RWPE2 (cell line): ENCODE results near the gene TBL1X.

ENCODE experiments used
- ATAC-seq: fragments of 200-7000 bp; cut with Tn5 transposase; 3 replicates; pipeline ENCODE4 v1.9.1; 2021; ENCODE audit warnings: low read depth
- DNase-seq: peaks from one replicate; pipeline ENCODE4 v3.0.0-alpha.2; 2020; ENCODE audit warnings: low spot score
- H3K27ac ChIP-seq: fragments of 450-650 bp; 2 replicates; pipeline ENCODE4 v1.5.1; 2017; ENCODE audit warnings: mild to moderate bottlenecking; ENCODE audit not compliant: poor library complexity, severe bottlenecking
- H3K27me3 ChIP-seq: fragments of 250-450 bp; sonication (Bioruptor Pico); 2 replicates; pipeline ENCODE4 v1.5.1; 2021; ENCODE audit warnings: mild to moderate bottlenecking, moderate library complexity; ENCODE audit not compliant: insufficient read depth, poor library complexity, severe bottlenecking
- H3K36me3 ChIP-seq: fragments of 250-450 bp; sonication (Bioruptor Pico); 2 replicates; pipeline ENCODE4 v1.5.1; 2020; ENCODE audit warnings: low read depth, mild to moderate bottlenecking, moderate library complexity
- H3K4me1 ChIP-seq: fragments of 250-450 bp; sonication (Bioruptor Pico); 2 replicates; pipeline ENCODE4 v1.5.1; 2021; ENCODE audit warnings: mild to moderate bottlenecking, moderate library complexity; ENCODE audit not compliant: insufficient read depth, poor library complexity, severe bottlenecking
- H3K4me3 ChIP-seq: fragments of 250-450 bp; sonication (Bioruptor Pico); 2 replicates; pipeline ENCODE4 v1.5.1; 2021; ENCODE audit warnings: mild to moderate bottlenecking, moderate library complexity; ENCODE audit not compliant: severe bottlenecking
- H3K9me3 ChIP-seq: fragments of 250-450 bp; sonication (Bioruptor Pico); 2 replicates; pipeline ENCODE4 v1.5.1; 2021; ENCODE audit warnings: mild to moderate bottlenecking, moderate library complexity; ENCODE audit not compliant: severe bottlenecking
- TF ChIP-seq, protein P1 (sequence below): fragments of 450-650 bp; IDR thresholded peaks from one replicate; pipeline ENCODE4 v1.5.1; 2017; ENCODE audit warnings: mild to moderate bottlenecking, moderate library complexity; ENCODE audit not compliant: poor library complexity, severe bottlenecking

Gene TBL1X

DNA sequence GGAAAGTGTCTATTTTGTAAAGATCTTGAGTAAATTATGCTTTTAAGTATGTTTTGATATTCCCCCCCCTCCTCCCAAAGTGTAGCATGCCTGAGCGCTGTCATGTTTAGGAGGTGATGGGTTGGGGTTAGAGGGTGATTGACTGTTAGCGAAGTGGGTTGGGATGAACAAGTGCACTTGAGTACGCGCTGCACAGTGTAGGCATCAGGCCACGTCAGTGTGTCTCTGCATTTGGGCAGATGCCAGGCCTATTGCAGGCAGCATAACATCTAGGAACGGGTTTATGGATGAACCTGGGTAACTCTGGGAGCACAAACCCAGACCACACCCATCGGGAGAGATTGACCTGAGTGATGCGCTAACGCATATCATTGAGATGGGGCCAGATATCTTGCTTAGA lies 111.2 kb downstream of the TBL1X start:
- Histone ChIP-seq H3K4me1 (no peaks in the 10 kb centered on the region), H3K9me3 (no peaks in the 10 kb centered on the region), H3K27me3 (no peaks in the 10 kb centered on the region), H3K27ac (no peak overlapping the region), H3K4me3 (no peak overlapping the region), H3K36me3 (no peaks in the 10 kb centered on the region)
- ATAC-seq, result no peak
- TF ChIP-seq, protein P1, sequence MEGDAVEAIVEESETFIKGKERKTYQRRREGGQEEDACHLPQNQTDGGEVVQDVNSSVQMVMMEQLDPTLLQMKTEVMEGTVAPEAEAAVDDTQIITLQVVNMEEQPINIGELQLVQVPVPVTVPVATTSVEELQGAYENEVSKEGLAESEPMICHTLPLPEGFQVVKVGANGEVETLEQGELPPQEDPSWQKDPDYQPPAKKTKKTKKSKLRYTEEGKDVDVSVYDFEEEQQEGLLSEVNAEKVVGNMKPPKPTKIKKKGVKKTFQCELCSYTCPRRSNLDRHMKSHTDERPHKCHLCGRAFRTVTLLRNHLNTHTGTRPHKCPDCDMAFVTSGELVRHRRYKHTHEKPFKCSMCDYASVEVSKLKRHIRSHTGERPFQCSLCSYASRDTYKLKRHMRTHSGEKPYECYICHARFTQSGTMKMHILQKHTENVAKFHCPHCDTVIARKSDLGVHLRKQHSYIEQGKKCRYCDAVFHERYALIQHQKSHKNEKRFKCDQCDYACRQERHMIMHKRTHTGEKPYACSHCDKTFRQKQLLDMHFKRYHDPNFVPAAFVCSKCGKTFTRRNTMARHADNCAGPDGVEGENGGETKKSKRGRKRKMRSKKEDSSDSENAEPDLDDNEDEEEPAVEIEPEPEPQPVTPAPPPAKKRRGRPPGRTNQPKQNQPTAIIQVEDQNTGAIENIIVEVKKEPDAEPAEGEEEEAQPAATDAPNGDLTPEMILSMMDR, result no peak
- no peak for DNase-seq

DNA sequence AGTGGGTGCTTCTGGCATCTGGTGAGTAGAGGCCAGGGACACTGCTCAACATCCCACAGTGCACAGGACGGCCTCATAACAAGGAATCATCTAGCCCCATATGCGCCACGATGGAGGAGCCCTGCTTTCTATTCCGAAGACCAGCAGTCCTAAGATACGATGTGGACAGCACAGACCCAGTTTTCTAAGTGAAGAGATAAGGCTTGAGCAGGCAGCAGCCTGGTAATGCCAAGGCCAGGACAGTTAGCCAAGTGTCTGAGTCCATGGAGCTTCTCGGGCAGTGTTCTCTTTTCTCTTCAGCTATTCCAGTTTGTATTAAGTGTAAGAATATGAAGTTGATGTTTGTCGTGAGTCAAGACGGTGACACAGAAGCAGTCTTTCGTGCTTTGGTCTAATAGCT lies 112.7 kb downstream of the TBL1X start:
- no peak for DNase-seq
- H3K4me1 ChIP-seq, result no peaks in the 10 kb centered on the region
- no peak overlapping the region for H3K27ac ChIP-seq
- no peaks in the 10 kb centered on the region for H3K9me3 ChIP-seq
- H3K27me3 ChIP-seq, result no peaks in the 10 kb centered on the region
- no peaks in the 10 kb centered on the region for H3K36me3 ChIP-seq
- no peak overlapping the region for H3K4me3 ChIP-seq
- ATAC-seq, result no peak
- TF ChIP-seq, protein P1, result no peak

DNA sequence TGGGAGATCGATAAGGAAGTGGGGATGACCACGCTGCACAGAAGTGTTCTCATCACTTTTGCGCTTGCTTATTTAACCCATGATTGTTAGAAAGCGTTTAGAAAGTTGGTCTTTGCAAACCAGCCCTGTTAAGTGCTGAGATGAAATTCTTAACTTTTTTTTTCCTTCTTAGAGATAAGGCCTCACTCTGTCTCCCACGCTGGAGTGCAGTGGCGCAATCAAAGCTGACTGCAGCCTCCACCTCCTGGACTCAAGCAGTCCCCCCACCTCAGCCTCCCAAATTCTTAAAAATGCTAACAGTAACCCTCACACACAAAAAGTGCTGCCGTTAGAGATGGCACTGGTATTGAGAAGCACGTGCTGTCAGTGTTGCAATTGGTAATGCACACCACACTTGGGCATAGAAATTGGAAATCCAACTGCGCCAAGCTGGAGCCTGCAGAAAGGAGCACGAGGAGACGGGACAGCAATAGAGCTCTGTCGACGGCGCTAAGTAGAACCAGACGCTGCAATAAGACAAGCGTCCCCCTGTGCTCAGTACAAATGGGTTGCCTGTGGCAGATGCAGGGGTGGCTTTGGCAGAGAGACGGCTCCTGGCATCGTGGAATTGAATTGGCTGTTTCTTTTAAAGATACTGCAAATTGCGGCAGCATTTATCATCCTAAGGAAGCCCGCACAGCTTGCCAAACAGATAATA lies 113.4 kb downstream of the TBL1X start:
- Histone ChIP-seq H3K27me3 (no peaks in the 10 kb centered on the region), H3K27ac (no peak overlapping the region), H3K4me1 (no peaks in the 10 kb centered on the region), H3K9me3 (no peaks in the 10 kb centered on the region), H3K4me3 (no peak overlapping the region), H3K36me3 (no peaks in the 10 kb centered on the region)
- DNase-seq, result no peak
- TF ChIP-seq, protein P1, result no peak
- ATAC-seq, result no peak

DNA sequence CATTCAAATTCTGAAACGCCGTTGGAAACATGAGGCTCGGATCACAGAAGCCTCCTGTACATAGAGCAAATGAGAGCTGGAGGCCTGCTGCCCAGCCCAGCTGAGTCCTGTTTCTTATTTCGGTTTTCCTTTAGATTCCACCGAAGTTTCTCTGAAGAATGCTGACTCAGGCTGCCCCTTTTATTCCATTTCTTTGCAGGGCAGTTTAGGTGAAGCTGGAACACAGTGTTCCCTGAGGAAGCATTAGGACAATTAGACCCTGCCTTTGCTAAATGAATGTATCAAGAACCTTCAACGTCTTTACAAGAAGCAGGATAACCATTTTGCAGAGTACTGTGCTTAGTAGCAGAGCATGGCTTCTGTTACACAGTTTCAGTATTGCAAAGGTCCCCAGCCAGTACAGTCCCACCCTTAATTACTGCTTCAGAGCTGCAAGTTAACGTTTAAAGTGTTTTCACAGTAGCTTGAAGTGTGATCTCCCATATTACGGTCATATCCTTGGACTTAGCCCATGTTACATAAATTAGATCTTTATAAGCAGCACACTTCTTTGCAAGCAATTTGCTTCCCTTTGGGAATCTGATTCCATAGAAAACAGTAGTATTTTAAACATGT lies 117.0 kb downstream of the TBL1X start:
- Histone ChIP-seq H3K4me3 (no peak overlapping the region), H3K27ac (no peak overlapping the region), H3K4me1 (no peaks in the 10 kb centered on the region), H3K27me3 (no peaks in the 10 kb centered on the region), H3K9me3 (no peaks in the 10 kb centered on the region), H3K36me3 (no peaks in the 10 kb centered on the region)
- ATAC-seq (no peak), DNase-seq (no peak)
- TF ChIP-seq, protein P1, result no peak

DNA sequence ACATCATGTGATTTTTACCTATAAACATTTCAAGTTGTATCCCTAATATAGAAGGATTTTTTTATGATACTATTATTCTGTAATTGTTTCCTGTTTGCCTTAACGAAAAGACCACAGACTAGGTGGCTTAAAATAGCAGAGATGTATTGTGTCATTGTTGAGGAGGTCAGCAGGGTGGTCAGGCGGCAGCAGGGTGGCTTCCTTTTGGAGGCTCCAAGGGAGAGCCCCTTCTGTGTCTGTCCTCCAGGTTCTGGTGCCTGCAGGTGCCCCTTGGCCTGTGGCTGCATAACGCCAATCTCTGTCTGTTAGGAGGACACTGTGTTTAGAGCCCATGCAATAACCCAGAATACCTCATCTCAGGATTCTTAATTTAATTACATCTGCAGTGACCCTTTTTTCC lies 118.1 kb downstream of the TBL1X start:
- Histone ChIP-seq H3K9me3 (no peaks in the 10 kb centered on the region), H3K4me3 (no peak overlapping the region), H3K27ac (no peak overlapping the region), H3K36me3 (no peaks in the 10 kb centered on the region), H3K4me1 (no peaks in the 10 kb centered on the region), H3K27me3 (no peaks in the 10 kb centered on the region)
- no peak for DNase-seq
- ATAC-seq, result no peak
- TF ChIP-seq, protein P1, result no peak
